Stimulated activated CD8-positive, alpha-beta memory T cell treated with anti-CD3 and anti-CD28 coated beads, Interleukin-15, amount 100 ng/mL, for 4 hours (primary cell): ENCODE data around the gene SNRNP70.
"Not testable (repeated sequence)": the region's sequence is repeated elsewhere in the genome, so short reads cannot be mapped to it uniquely, and the experiment has no call there.

Experiments used
- DNase-seq, 2 donors: peaks; one replicate each; pipeline ENCODE4 v3.0.0-alpha.2; 2020; ENCODE audit warnings: low read depth in 2 of 2

The SNRNP70 gene

DNA sequence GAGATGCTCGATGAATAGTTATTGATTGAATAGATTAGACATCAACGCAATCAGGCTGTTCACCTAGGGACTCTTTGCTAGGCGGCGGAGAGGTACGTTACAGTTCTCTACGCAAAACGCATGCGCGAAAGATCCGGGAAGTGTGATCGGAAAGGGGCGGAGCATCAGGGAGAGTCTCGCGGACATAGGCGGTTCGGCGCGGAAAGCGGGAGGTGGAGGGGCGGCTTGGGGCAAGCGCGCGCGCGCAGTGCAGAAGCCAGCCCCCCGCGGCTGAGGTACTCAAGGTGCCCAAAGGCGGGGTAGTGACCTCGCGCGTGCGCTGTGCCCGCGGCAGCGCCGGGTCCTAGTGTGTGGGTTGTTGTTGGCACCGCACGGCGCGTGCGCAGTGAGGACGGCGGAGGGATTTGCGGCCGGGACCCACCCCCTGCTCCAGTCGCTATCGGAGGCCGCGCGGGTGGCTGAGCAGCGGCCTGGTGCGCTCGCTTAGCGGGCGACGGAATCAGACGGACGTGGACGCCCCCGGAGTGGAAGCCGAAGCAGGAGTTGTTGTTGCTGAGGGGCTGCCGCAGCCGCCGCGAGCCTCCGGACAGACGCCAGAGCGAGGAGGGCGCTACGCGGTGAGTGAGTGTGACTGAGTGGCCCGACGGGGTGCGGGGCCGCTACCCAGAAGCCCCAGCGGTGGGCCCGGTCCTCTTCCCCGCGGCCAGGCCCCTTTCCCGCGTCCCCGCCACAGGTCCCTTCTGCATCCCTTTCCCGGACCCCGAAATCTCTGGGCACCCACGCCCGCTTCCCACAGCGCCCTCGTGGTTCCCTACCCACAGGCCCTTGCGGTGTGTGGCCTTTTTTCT is at the start of gene SNRNP70:
Gene SNRNP70, plus strand, starts transcription at position 432 of the 848 bp plus-strand sequence. CDS start 964 bp downstream, outside the sequence.
- peak; percentile 97 to 99 for DNase-seq

DNA sequence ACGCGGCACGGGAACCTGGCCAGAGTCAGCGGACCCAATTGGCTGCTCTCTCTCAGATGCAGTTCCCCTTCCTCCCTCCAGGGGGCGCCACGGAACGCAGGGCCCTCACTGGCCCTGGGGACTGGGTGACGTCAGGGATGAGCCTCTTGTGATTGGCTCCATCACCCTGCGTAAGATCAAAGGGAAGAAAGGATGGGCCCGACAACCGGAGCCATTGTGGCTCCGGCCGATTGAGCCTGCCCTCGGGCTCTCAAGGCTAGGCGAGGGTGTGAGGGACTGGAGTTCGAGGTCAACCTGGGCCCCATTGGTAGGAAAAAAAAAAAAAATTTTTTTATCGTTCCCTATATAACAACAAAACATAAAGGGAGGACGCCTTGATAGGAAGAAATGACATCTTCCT is 48.4 kb upstream of the SNRNP70 start, which contains the start of gene CGB1:
Gene CGB1, minus strand, starts transcription at position 81 of the 400 bp plus-strand sequence. CDS start 184 bp downstream, outside the sequence.
- not testable (repeated sequence) for DNase-seq

GRCh38 chr19:49038111-49038510 is 47.1 kb upstream of the SNRNP70 start:
- not testable (repeated sequence) for DNase-seq

- not testable (repeated sequence) for DNase-seq
These were observed 46.5 kb upstream of the SNRNP70 start for GRCh38 chr19:49038557-49039276.

DNA sequence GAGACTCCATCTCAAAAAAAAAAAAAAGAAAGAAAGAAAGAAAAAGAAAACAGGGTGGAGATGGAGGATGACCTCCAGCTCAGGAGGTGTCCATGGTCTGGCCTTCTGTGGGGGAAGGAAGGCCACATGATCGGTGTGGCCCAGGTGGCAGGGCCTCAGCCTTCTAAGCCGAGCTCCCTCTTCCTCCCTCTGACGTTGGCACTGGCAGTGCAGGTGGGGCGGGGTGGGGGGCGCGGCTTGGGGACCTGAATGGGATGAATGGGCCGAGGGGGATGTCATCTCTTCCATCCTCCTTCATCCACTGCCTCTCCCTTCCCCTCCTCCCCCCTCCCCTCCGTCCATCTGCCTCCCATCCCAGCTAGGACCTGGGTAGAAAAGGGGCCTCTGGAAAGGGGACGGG is 45.5 kb upstream of the SNRNP70 start:
- not testable (repeated sequence) for DNase-seq

DNA sequence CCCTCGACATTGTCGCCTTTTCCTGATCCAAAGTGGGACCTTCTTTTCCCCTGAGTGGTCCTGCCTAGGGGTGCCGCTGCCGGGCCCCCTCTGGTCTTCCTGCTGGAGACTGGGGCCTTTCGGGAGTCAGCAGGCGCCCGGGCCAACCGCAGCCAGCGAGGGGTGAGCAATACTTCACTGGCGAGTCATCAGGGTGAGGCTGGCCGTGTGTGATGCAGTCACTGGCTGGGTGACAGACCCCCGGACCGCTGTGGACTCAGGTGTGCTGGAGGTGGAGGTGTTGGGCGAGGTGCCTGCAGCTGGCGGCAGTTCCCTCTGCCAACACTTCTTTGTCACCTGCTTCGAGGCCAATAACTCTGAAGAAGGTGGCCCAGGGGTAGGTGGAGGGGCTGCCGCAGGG is 43.1 kb upstream of the SNRNP70 start:
- no peak for DNase-seq

GRCh38 chr19:49042666-49043065 is 42.6 kb upstream of the SNRNP70 start:
- DNase-seq, result not testable (repeated sequence)

DNA sequence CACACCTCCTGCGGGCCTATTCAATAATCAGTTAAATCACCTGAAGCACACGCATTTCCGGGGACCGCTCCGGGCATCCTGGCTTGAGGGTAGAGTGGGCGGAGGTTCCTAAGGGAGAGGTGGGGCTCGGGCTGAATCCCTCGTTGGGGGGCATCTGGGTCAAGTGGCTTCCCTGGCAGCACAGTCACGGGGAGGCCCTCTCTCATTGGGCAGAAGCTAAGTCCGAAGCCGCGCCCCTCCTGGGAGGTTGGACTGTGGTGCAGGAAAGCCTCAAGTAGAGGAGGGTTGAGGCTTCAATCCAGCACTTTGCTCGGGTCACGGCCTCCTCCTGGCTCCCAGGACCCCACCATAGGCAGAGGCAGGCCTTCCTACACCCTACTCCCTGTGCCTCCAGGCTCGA is 41.7 kb upstream of the SNRNP70 start, which contains the start of gene CGB5:
Gene CGB5, plus strand, starts transcription at position 301 of the 400 bp plus-strand sequence. CDS start 362 bp downstream, outside the sequence.
- not testable (repeated sequence) for DNase-seq

DNA sequence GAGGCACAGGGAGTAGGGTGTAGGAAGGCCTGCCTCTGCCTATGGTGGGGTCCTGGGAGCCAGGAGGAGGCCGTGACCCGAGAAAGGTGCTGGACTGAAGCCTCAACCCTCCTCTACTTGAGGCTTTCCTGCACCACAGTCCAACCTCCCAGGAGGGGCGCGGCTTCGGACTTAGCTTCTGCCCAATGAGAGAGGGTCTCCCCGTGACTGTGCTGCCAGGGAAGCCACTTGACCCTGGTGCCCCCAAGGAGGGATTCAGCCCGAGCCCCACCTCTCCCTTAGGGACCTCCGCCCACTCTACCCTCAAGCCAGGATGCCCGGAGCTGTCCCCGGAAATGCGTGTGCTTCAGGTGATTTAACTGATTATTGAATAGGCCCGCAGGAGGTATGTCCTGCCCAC is 36.2 kb upstream of the SNRNP70 start, which contains the start of gene CGB8:
Gene CGB8, minus strand, starts transcription at position 101 of the 400 bp plus-strand sequence. CDS start 372 bp downstream, outside the sequence.
- not testable (repeated sequence) for DNase-seq

DNA sequence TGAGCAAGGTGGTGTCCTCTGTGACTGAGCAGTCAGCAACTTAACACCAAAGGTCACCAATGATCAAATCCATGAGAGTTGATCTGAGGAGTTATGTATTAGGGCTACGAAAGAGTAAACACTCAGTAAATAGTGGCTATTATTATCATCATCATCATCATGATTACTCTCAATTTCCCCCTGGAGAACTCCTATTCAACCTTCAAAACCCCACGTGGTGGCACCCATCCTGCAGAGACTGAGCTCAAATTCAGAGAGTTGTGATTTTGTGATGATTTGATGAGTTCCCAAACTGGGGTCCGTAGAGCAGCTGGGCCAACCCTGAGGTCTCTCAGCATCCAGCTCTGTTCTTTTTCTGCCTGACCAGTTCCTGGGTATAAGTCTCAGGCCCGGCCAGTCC is 35.4 kb upstream of the SNRNP70 start:
- not testable (repeated sequence) for DNase-seq

- not testable (repeated sequence) for DNase-seq
These were observed 34.7 kb upstream of the SNRNP70 start for GRCh38 chr19:49050376-49051033.

DNA sequence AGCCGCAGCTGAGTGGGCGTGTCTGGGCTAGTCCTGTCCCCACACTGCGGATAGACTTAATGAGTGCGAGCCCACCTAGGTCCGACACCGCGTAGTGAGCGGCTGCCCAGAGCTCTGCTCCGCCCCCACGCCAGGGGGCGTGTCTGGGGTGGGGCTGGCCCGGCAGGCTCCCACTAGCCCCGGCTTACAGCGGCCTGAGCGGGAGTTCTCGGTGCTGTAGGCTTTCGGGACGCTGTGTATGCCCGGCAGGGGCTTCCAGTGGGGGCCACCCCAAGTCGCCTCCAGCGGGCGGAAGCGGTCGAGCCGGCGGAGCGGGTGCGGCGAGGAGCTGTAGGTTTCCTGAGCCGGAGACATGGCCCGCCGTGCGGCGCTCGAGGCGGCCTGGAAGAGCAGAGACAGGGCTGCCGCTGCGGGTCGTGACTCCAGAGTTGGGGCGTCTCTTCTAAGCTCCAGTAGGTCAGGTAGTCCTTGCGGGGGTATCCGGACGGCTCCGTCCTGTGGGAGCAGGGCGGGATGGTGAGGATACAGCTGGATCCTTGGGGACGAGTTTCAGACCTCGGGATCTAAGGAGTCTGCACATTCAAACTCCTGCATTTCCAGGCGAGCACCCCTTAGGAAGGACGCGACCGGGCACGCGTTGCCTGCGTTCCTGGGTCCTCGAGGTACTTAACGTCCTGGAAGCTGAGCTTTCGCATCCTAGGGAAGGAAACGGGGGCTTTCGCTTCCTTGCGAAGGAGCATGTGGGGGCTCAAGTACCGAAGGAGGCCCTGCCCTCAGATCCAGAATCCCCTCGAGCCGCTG is 28.9 kb upstream of the SNRNP70 start:
- peak; percentile 17 to 19 for DNase-seq

DNA sequence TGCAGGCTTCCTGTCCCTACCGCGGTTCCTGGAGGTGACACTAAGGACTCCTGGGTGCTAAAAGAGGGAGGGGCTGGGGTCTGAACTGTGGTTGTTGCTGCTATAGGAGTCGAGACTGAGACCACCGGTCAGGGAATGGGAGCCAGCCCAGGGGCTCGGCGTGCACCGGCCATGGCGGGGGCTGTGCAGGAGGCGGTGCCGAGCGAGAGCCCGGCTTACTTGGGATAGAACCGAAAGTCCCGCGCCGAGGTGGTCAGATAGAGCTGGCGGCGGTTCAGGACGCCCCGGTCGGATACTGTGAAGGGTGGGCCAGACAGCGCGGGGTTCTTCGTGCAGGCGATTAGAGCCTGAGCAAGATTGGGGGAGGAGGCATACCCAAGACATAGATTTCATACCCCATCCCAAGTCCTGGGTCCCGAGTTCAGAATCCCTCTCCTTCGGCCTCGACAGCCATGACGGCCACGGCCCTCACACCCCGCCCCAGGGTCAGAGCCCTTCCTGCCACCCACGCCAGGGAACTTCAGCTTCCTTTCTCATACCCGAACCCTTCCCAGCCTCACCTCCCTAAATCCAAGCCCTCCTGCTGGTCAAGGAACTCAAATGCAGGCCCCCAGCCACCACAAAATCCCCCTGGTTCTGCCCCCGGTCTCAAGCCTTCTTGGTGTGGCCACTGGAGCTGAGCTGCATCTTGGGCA is 28.2 kb upstream of the SNRNP70 start:
- DNase-seq, result not testable (repeated sequence)

DNA sequence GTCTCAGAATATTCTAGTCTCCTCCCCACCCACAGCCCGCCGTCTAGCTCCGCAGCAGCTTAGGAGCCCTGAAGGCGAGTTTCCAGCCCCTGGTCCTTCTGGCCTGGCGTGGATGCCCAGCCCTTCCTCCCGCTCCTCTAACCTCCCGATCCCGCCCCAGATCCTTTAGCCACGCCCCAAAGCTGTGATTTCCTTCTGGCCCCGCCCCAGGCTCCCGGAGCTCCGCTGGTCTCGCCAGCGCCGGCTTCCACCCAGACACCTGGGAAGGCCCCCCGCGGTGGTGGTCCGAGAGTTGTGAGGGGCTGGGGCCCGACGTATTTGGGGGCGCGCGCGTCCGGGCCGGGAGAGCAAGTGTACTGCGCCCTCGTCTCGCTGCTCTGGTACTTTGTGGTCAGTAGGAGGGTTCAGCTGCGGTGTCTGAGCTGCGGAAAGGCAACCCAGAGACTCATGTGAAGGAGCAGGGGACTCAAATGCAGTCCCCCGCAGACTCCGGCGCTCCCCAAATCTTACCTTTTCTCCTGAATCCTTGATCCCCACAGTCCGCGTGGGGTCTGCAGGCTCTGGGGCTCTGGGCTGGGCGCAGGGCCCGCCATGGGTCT is 27.5 kb upstream of the SNRNP70 start, which contains the start of gene CGB7:
Gene CGB7, minus strand, starts transcription at position 114 of the 599 bp plus-strand sequence. CDS start 2,374 bp downstream, outside the sequence.
- DNase-seq, result no peak

GRCh38 chr19:49058562-49058961 is 26.7 kb upstream of the SNRNP70 start:
- DNase-seq, result no peak

DNA sequence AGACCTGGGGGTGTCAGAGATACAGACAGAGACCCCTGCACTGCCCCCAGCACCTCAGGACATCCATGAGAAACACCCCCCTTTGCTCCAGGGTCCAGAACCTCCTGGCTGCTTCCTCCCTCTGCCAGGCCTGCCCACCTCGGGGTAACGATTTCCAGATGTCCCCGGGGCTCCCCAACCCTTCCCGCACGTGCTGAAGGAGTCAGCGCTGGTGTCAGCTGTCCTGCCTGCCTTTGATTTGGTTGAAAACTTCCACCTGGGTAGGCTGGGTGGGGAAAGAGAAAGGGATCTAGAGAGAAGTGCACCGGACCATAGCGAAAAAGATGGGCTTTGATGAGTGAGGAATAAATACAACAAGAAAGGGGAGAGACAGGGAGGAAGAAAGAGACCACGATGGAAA is 26.2 kb upstream of the SNRNP70 start:
- DNase-seq, result no peak

GRCh38 chr19:49061000-49061399 is 24.3 kb upstream of the SNRNP70 start:
- no peak for DNase-seq

GRCh38 chr19:49061445-49061844 is 23.8 kb upstream of the SNRNP70 start:
- DNase-seq, result no peak

DNA sequence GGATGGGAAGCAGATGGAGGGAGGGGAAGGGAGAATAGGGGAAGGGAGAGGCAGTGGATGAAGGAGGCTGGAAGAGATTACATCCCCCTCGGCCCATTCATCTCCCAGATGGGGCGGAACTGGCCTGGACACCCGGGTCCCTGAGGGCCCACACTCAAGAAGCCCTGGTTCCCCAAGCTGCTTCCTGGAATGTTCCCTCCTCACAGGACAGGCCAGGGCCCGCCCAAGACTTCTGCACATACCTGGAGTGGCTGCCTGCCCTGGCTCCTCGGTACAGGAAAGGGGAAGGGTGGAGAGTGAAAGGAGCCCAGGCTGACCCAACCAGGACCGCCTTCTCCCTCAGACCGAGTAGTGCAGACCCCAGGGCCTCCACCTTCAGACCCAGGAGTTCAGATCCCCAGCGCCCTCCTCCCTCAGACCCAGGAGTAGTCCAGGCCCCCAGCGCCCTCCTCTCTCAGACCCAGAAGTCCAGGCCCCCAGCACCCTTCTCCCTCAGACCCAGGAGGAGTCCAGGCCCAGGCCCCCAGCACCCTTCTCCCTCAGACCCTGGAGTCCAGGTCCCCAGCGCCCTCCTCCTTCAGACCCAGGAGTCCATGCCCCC is 21.1 kb upstream of the SNRNP70 start:
- DNase-seq, result no peak
